GM10266 (cell line): Measurements from ENCODE around the gene RBM44.

Source experiments
- DNase-seq: peaks from one replicate; pipeline ENCODE4 v3.0.0; 2012; ENCODE audit errors: extremely low spot score
- TF ChIP-seq, protein P1 (sequence below): IDR thresholded peaks from 2 replicates; pipeline ENCODE4 v1.5.1; 2012; ENCODE audit warnings: mild to moderate bottlenecking, low read depth; ENCODE audit not compliant: control insufficient read depth, insufficient read depth; ENCODE audit errors: missing control alignments

Gene RBM44

DNA sequence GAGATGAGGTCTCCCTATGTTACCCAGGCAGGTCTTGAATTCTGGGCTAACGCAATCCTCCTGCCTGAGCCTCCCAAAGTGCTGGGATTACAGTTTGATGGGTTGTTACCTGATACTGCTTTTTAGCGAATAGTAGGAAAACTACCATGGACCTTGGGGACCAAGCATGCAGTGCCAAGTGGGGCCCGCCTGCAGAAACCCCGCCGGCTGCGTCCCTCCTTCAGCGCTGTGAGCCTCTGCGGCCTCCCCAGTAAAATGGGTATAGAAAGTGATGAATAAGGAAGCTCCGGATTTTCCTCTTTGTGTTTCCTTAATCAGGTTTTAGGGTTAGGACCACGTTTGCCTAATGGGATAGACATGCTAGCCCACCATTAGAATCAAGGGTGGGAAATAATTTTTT is 91.2 kb downstream of the RBM44 start:
- DNase-seq, result no peak
- TF ChIP-seq, protein P1, sequence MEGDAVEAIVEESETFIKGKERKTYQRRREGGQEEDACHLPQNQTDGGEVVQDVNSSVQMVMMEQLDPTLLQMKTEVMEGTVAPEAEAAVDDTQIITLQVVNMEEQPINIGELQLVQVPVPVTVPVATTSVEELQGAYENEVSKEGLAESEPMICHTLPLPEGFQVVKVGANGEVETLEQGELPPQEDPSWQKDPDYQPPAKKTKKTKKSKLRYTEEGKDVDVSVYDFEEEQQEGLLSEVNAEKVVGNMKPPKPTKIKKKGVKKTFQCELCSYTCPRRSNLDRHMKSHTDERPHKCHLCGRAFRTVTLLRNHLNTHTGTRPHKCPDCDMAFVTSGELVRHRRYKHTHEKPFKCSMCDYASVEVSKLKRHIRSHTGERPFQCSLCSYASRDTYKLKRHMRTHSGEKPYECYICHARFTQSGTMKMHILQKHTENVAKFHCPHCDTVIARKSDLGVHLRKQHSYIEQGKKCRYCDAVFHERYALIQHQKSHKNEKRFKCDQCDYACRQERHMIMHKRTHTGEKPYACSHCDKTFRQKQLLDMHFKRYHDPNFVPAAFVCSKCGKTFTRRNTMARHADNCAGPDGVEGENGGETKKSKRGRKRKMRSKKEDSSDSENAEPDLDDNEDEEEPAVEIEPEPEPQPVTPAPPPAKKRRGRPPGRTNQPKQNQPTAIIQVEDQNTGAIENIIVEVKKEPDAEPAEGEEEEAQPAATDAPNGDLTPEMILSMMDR, result no peak
